Peyer's patch (tissue), 4 donors: ENCODE data around the gene PCYT1A.
"Not testable (repeated sequence)": the region's sequence is repeated elsewhere in the genome, so short reads cannot be mapped to it uniquely, and the experiment has no call there.

ENCODE experiments used
- POLR2A ChIP-seq, 2 donors: fragments of 450-650 bp; IDR thresholded peaks; one replicate each; pipeline ENCODE4 v1.5.1; 2017; ENCODE audit warnings: antibody characterized with exemption in 2 of 2, mild to moderate bottlenecking in 2 of 2, moderate library complexity in 2 of 2
- TF ChIP-seq, protein P1 (sequence below), 6 experiments: fragments of 450-650 bp in 4 of 6; fragments of 200-600 bp in 2 of 6; sonication (generic) in 1 of 6; IDR thresholded peaks; one replicate each; pipeline ENCODE4 v1.5.1; 2017 to 2019; ENCODE audit warnings: antibody characterized with exemption in 6 of 6, mild to moderate bottlenecking in 3 of 6, moderate library complexity in 1 of 6

DNA sequence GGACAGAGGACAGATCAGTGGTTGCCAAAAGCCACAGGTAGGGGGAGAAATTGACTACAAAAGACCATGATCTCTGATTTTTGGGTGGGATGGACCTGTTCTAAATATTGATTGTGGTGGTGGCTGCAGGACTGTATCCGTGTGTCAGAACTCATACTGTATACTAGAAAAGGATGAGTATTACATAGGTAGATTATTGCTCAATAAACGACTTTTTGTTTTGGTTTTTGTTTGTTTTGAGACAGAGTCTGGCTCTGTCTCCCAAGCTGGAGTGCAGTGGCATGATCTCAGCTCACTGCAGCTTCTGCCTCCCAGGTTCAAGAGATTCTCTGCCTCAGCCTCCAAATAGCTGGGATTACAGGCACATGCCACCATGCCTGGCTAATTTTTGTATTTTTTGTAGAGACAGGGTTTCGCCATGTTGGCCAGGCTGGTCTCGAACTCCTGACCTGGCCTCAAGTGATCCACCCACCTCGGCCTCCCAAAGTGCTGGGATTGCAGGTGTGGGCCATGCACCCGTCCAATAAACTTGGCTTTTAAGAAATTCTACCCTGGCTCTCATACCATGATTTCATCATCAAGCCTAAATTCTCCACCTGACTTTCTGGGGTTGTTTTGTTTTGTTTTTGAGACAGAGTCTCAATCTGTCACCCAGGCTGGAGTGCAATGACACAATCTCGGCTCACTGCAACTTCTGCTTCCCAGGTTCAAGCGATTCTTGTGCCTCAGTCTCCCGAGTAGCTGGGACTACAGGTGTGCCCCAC lies 81.9 kb downstream of the PCYT1A start:
- TF ChIP-seq, protein P1, sequence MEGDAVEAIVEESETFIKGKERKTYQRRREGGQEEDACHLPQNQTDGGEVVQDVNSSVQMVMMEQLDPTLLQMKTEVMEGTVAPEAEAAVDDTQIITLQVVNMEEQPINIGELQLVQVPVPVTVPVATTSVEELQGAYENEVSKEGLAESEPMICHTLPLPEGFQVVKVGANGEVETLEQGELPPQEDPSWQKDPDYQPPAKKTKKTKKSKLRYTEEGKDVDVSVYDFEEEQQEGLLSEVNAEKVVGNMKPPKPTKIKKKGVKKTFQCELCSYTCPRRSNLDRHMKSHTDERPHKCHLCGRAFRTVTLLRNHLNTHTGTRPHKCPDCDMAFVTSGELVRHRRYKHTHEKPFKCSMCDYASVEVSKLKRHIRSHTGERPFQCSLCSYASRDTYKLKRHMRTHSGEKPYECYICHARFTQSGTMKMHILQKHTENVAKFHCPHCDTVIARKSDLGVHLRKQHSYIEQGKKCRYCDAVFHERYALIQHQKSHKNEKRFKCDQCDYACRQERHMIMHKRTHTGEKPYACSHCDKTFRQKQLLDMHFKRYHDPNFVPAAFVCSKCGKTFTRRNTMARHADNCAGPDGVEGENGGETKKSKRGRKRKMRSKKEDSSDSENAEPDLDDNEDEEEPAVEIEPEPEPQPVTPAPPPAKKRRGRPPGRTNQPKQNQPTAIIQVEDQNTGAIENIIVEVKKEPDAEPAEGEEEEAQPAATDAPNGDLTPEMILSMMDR (IDR thresholded peaks at IDR 0.05) = not testable (repeated sequence)
- not testable (repeated sequence) for TF ChIP-seq POLR2A (IDR thresholded peaks at IDR 0.05)
